Measurements from ENCODE around the gene KPNA3.
"Not testable (repeated sequence)": the region's sequence is repeated elsewhere in the genome, so short reads cannot be mapped to it uniquely, and the experiment has no call there.

KPNA3 gene

DNA sequence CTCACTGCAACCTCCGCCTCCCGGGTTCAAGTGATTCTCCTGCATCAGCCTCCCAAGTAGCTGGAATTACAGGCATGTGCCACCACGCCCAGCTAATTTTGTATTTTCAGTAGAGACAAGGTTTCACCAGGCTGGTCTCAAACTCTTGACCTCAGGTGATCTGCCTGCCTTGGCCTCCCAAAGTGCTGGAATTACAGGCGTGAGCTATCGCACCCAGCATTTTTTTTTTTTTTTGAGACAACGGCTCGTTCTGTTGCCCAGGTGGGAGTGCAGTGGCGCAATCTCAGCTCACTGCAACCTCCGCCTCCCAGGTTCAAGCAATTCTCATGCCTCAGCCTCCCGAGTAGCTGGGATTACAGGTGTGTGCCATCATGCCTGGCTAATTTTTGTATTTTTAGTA, 10.6 kb upstream of the KPNA3 start:
- DNase-seq, result not testable (repeated sequence)

DNA sequence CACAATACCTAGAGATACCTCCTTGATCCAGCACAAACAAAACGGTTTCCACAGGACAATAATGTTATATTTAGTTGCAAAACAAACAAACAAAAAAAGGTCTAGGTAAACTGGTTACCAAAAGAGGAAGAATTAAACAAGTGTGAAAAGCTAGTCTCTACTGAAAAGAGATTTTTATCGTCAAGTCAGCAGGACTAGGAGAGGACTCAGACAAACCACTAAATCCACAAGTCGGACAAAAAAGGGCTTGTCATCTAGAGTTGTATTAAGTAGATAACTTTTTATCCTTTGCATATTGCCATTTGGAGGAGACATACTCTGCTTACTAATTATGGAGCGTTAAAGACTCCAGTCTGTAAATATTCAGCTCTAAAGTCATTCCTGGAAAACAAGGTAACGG, 9.9 kb upstream of the KPNA3 start:
- no peak for DNase-seq

DNA sequence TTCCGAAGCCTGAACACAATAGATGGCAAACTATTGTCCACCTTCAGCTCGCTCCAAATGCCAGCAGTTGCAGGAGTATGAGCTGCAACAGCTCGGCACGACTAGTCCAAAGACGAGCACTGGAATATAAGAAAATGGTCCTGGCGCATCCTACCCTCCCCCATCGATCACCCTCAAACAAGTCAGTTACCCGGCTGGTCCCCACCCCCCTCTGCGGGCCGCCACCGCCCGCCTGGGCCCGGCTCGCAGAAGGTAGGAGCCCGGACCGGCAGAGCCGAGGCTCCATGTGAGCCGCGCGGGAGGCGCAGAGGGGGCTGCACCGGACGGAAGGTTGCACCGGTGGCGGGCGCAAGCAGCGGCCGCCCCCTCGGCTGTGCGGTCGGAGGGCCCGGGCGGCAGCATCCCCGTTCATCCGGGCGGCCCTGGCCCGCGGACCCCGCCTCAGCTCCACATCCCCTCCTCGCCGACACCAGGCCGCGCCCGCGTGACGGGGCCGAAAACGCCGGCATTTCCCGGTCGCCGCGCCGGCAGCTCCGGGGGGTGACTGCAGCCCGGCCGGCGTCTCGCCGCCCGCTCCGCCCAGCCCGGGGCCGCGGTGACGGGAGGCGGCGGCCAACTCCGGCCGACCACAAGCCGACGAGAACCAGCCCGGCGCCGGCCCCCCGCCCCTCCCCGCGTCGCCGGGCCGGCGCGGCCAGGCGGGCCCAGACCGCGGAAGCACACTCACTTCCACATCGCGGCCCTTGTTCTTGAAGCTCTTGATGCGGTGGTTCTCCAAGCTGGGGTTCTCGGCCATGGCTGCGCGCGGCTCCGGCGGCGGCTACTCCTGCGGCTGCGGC, 552 bp downstream of the KPNA3 start:
- DNase-seq, result peak; percentile 85

DNA sequence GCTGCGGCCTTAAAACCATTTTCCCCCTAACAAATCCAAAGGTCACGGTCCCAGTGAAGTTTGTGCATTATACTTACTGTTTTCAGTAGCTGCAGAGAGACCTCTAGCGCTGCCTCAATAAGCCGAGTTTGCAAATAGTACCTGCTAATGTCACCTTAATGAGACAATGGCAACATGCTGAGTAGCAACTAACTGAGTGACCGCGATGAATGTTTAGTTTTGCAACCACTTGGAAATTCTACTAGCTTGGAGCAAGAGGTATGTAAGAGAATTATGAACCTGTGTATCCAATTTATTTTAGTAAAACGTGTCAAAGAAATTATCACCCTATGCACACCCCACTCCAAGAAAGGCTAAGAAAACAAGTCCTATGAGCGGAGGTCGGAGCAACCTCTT, 1.2 kb downstream of the KPNA3 start:
- no peak for DNase-seq

DNA sequence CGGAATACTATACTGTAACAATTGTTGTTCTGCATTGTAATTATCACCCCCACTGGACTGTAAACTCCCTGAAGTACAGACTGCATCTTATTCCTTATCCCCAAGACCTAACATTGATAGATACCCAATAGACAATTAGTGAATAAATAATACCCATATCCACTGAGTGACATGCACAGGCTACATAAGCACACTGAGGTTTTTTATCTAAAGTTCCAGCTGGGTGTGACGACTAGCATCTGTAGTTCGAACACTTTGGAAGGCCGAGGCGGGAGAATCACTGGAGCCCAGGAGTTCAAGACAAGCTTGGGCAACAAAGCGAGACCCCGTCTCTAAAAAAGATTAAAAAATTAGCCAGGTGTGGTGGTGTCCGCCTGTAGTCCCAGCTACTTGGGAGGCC, 2.5 kb downstream of the KPNA3 start:
- DNase-seq, result no peak

DNA sequence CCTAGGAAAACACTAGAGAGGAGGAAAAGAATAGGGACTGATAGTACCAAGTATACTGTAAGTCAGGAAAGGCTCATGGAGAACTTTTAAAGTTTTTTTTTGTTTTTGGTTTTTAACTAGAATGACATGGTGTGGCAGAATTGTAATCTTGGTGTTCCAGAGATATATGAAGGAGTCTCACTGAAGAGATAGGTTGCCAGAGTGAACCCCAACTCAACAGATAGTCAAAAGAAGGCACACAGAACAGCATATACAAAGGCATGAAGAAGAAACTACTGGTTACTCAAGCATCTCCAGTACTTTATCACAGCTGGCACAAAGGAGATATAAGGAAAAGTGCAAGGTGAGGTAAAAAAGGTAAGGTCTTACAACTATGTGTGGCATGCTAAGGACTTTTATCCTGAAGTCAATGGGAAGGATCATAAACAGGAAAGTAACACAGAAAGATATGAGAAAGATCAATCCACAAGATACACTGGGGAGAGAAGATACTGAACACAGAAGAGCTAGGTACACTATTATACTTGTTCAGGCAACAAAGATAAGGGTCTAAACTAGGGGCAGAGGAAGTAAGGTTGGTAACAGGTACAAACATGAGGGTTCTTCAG, 6.0 kb downstream of the KPNA3 start:
- no peak for DNase-seq

DNA sequence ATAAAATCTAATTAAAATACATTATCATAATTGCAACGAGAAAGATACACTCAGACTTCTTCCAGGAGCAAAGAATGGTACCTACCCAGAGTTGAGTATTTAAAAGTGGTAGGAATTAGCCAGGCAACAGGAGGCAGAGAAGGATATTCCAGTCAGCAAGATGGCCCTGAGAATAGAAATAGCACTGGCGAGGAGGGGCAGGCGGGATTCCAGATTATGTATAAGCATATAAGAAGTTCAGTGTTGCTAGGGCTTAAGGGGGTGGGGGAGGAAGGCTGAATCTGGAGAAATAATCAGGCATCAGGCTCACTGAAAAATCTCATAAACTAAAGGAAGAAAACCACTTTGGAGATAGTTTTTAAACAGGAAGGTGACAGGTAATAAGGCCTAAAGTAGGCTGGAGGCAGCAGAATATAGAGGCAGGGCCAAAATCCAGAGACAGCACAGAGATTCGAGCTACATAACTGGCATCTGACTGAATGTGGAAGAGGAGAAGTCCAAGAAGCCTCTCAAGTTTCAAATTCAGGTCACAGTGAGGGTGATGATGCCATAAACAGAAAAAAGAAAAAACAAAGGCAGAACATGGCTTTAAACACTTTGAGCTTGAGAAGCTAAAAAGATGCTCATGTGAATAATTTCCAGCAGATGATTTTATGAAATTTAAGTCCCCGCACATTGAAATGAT, 7.5 kb downstream of the KPNA3 start:
- no peak for DNase-seq

DNA sequence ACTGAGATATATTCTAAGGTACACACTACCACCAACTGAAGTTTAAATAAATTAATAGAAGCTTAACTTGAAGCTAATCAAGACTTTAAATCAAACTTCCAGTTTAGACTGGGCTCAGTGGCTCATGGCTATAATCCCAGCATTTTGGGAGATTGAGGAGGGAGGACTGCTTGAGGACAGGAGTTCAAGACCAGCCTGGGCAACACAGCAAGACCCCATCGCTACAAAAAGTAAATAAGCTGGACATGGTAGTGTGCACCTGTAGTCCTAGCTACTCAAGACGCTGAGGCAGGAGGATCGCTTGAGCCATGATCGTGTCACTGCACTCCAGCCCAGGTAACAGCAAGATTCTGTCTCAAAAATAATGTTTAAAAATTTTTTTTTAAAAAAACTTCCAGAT, 8.6 kb downstream of the KPNA3 start:
- no peak for DNase-seq

DNA sequence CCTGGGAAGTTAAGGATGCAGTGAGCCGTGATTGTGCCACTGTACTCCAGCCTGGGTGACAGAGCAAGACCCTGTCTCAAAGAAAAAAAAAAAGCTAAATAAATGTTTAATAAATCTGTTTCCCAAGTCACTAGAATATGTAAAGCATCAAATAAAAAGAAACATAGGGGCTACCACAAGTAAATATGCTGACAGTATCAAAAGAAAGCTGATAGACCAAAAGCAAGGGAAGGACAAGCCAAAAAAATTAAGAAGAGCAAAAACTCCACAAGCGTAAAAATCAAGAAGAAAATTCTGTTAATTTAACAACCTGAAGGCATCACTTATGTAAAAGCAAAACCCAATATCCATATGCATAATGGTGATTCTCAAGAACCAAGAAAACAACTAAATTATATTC, 9.7 kb downstream of the KPNA3 start:
- DNase-seq, result no peak

DNA sequence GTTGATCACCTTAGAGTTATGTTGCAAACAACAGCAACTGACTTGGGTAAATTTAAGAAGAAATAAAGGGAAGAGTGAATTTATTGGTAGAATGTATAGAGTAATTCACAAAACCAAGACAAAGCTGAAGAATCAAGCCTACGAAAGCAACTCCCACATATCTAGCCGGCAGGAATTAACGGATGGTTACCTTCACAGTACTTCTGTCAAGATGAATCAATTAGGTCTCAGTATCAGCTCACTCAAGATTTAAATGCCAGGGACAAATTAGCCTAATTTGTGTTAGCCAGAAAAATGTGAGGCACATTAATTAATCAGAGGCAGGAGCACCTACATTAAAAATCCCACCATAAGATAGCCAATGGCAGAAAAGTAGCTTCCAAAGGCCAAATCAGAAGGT, 10.7 kb downstream of the KPNA3 start:
- DNase-seq, result peak; percentile 80

DNA sequence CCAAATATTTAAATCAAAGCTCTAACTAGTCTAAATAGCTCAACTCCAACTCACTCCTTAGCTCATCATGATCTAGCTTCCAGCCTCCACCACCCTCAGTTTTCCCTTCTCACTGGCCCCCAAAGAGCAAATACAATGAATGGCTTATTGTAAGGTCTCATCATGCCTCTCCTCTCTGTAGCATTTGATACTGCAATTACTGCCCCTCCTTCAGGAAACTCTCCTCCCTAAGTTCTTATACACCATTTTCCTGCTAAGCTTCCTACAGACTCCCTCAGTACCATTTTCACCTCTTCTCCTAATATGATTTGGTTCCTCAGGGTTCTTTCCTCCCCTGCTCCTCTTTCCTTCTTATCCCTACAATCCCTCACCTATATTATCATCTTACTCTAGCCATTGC, 12.8 kb downstream of the KPNA3 start:
- DNase-seq, result no peak

DNA sequence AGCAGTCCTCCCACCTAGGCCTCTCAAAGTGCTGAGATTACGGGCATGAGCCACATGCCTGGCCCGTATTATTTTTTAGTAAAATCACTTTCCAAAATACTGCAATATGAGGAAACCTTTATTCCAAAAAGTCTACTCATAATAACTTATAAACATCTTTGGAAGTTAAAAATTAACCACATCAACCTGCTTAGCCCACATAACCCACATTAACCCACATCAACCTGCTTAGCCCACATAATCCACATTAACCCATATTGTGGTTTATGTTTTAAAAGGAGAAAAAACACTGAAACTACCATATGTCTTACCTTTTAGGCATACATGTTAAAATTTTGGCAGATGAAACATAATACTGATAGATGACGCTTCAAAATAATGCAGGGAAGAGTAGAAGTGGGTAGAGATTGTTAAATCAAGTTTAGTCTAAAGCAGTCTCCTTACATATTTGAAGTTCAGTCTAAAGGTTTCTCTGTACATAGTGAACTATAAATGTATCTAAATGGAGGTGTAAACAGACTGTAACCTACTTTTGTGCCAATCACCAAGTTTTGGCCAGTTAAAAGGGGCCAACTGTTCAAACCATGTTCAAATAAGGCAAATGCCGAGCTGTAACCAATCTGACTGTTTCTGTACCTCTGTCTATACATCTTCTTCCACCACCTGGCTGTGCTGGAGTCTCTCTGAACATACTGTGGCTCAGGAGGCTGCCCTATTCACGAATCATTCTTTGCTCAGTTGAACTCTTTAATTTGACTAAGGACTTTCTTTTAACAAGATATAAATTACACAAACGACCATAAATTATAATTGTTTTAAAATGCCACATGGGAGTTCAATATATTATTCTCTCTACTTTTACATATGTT, 14.5 kb downstream of the KPNA3 start:
- no peak for DNase-seq

DNA sequence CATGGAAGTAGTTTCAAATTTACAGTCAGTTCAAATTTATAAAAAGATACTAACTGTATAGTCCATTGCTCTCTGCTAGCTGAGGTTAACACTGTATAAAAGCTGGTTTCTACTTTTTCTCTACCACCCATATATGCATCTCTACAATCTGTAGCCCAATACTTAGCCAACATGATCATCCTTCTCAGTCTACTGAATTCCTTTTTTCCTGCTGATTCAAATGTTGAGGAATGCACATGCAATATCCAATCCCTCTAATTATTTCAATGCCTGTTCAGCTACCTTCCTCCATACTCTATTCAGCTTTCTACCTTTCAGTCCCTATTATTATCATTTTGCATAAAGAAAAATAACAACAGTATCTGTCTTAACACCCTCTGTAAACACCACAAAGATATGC, 15.6 kb downstream of the KPNA3 start:
- no peak for DNase-seq

DNA sequence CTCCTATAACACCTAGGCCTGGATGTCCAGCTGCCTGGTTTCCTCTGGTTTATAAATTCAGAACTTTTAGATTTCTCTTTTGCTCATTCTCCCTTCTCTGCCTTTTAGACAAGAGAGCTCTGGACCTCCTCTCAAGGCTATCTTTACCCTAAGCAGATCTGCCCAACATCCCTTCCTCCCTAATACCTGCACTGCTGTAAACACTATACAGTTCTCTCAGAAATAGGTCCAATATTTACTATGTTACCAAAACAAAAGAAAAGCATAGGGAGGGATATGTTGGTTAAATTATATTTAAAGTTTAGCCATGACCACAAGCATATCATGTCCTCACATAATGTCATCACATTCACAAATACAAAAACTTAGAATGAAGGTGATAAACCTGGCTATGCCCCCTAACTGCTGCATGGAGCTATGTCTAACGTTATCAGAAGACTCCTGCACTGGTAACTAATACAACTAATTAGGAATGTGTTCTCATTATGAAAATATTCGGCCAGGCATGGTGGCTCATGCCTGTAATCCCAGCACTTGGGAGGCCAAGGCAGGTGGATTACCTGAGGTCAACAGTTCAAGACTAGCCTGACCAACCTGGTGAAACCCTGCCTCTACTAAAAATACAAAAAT, 18.0 kb downstream of the KPNA3 start:
- no peak for DNase-seq

DNA sequence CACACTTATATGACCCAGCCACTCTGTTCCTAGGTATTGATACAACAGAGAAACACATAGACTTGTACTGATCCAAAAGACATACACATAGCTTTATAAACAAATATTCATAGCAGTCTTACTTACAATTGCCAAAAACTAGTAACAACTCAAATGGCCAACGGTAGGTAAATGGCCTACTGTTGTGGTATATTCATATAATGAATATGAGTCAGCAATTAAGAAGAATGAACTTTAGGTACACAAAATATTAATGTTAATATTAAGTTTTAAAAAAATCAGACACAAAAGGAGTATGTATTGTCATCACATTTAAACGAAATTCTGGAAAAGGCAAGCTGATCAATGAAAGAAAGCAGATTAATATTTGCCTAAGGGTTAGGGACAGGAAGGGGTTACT, 19.7 kb downstream of the KPNA3 start:
- DNase-seq, result no peak

DNA sequence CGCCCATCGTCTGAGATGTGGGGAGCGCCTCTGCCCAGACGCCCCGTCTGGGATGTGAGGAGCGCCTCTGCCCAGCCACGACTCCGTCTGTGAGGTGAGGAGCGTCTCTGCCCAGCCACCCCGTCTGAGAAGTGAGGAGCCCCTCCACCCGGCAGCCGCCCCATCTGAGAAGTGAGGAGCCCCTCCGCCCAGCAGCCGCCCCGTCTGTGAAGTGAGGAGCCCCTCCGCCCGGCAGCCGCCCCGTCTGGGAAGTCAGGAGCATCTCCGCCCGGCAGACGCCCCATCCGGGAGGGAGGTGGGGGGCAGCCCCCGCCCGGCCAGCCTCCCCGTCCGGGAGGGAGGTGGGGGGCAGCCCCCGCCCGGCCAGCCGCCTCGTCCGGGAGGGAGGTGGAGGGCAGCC, 30.7 kb downstream of the KPNA3 start:
- not testable (repeated sequence) for DNase-seq

DNA sequence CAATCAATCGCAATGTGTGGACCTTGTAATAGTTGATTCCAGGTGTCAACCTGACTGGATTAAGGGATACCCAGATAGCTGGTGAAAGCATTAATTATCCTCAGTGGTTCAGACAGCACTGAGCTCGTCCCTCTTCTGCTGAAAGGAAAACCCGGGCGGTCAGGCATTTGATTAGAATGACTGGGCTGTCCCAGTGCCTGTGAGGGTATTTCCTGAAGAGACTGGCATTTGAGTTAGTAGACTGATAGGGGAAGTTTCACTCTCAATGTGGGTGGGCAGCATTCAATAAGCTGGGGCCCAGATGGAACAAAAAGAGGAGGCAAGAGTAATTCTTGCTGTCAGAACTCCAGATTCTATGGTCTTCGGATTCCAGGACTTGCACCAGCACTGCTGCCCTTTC, 31.9 kb downstream of the KPNA3 start:
- DNase-seq, result no peak

DNA sequence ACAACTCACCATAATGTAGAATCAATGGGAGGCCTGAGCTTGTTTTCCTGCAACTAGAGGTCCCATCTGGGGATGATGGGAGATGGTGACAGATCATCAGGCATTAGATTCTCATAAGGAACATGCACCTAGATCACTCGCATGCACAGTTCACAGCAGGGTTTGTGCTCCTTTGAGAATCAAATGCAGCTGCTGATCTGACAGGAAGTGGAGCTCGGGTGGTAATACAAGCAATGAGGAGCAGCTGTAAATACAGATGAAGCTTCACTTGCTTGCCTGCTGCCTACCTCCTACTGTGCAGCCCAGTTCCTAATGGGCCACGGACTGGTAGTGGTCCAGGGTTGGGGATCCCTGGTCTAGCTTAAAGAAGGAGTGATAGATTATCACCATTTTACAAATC, 33.0 kb downstream of the KPNA3 start:
- no peak for DNase-seq

DNA sequence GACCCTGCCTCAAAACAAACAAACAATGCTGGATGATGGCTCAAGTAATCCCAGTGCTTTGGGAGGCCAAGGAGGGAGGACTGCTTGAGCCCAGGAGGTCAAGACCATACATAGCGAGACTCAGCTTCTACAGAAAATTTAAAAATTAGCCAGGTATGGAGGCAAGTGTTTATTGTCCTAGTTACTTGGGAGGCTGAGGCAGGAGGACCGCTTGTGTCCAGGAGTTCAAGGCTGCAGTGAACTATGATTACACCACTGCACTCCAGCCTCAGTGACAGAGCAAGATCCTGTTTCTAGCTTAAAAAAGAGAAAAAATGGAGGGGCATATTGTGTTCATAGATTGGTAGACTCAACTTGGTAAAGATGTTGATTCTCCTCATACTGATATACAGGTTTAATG, 36.2 kb downstream of the KPNA3 start:
- no peak for DNase-seq

DNA sequence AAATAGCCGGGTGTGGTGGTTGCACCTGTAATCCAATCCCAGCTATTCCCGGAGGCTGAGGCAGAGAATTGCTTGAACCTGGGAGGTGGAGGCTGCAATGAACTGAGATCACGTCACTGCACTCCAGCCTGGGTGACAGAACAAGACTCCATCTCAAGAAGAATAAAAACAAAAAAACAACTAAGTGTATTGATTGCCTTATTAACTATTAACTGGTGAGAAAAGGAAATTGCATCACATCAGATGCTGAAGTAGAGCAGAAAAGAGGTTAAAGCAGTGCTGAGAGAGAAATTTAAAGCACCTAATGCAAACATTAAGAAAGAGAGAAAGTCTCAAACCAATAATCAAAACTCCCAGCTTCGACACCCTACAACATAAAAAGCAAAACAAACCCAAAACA, 38.3 kb downstream of the KPNA3 start:
- DNase-seq, result no peak

DNA sequence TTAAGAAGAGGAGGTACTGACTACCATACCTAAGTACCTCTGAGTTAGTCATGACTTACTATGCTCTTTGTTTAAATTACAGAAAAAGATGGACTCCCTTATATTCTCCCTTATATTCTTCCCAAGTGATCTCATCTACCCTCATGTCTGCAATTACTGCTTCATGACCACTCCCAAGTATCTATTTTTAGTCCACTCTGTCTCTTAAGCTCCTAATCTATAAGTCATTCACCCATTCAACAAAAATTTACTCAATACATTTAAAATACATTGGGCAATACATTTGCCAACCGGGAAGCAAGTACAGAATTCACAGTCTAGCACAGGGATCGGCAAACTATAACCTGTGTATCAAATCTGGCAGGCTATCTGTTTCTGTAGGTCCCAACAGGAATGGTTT, 42.6 kb downstream of the KPNA3 start:
- DNase-seq, result no peak

DNA sequence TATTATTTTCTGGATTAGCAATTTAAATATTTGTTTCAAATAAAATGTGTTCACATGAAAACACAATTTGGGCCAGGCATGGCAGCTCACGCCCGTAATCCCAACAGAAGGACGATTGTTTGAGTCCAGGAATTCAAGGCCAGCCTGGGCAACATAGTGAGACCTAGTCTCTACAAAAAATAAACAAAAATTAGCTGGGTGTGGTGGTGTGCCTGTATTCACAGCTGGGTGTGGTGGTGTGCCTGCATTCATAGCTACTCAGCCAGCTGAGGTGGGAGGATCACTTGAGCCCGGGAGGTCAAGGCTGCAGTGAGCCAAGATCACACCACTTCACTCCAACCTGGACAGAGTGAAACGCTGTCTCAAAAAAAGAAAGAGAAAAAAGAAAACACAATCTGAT, 46.4 kb downstream of the KPNA3 start:
- DNase-seq, result no peak

DNA sequence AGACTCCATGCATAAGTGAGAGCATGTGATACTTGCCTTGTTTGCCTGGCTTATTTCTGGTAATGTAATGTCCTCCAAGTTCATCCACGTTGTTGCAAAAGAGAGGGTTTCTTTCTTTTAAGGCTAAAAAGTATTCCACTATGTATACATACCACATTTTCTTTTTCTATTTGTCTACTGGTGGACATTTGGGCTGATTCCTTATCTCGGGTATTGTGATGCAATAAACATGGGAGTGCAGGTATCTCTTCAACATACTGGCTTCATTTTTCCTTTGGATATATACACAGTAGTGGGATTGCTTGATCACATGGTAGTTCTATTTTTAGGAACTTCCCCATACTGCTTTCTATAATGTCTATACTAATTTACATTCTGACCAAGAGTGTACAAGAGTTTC, 51.6 kb downstream of the KPNA3 start:
- no peak for DNase-seq
